ENCODE measurements around the gene ZNF106.
A peak's percentile ranks its signal among the peaks of the same experiment; 100 is the strongest.

ZNF106 gene

DNA sequence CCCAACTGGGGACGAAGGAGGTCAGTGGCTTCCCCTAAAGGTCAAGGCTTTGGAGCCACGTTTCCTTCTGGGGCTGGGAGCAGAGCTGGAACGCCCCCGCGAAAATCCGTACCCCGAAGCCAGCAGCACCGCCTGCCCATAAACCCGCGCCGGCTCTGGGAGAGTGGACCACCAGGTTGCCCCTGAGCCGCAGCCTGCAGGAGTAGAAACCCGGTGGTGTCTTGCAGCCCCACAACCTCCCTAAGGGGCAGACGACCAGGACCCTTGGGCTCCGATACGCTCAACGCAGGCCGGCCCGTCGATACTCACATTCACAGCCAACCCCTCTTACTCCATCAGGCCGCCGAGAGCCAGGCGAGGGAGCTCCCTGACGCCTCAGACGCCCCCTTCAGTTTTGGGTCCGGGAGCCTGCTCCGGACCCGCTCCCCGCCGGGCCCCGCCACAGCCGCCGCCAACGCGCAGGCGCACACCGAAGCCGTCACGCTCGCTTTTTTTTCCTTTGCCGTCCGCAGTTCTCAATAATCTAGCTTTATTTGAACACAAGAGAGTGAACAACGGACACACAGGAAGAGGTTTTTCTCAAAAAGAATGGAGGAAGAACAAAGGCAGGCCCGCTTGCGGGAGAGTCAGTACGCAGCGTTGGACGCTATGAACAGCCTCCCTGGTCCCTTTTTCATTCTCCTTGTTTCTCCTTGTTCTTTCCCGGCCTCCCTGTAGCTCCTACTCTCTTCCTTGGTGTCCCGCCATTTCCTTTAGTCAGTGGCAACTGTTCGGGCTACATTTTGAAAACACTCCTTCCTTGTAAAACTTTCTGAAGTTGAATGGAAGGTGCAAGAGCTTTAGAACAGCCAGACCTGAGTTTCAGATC, at the start of gene ZNF106:
Gene ZNF106 (minus strand): TSS at position 471 of the 868 bp plus-strand sequence. CDS start 18,852 bp downstream, outside the sequence.
- peak; percentile 69 to 84 for DNase-seq (ENCODE audit: low read depth in 1 of 2, low spot score in 1 of 2)

DNA sequence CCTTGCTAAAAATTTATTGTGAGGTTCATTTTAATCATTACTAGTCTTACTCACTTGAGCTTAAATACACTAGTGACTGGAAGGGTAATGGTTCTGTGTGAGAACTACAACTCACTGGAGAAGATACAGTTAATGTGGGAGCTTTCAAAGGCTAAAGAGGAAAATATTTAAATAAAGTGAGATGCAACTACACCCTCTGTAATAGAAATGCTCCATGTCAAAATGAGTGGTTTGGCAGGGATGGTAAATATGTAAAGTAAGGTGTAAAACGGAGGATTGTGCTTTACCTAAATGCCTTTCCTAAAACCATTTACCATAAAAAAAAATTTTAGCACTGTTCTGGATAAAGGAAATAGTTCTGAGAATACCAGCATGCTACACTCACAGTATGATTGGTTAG, 42.3 kb upstream of the ZNF106 start:
- no peak for DNase-seq (ENCODE audit: low read depth in 1 of 2, low spot score in 1 of 2)

GRCh38 chr15:42528970-42529369, 38.0 kb upstream of the ZNF106 start:
- no peak for DNase-seq (ENCODE audit: low read depth in 1 of 2, low spot score in 1 of 2)

DNA sequence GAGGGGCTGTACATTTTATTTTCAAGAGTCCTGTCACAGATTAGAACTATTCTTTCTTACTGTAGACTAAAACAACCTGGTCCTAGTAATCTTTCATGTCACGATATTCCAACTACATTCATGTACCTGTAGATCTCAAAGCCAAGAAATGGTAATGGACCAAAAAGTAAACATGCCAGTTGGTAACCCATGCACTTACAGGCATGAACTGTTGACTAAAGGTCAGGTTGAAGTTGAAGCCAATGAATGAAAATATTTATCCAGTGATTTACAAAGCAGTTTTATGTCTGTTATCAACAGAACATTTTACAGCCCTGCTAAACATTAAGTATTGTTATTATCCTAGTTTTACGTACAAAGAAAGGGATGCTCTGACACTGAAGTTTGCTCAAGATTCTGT, 32.4 kb upstream of the ZNF106 start:
- DNase-seq (ENCODE audit: low read depth in 1 of 2, low spot score in 1 of 2): no peak

GRCh38 chr15:42511007-42511391, 20.1 kb upstream of the ZNF106 start:
- DNase-seq (ENCODE audit: low read depth in 1 of 2, low spot score in 1 of 2): no peak

GRCh38 chr15:42510258-42511006, 19.5 kb upstream of the ZNF106 start:
- no peak for DNase-seq (ENCODE audit: low read depth in 1 of 2, low spot score in 1 of 2)

GRCh38 chr15:42508263-42508690, 17.3 kb upstream of the ZNF106 start:
- no peak for DNase-seq (ENCODE audit: low read depth in 1 of 2, low spot score in 1 of 2)

DNA sequence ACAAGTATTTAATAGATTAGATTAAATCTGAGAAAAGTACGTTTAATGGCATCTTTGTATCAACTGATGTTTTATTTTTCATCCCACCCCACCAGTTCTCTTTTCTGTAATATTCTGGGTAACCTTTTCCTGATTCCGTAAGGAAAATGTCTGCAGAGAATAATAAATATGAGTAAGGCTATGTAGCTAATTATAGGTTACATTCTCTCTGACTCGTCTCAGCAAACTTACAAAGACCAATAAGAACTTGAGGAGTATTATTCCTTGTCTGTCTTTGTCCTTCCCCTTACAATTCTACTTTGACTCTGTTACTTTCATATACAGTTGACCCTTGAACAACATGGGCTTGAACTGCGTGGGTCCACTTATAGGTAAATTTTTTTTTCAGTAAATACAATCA, 16.6 kb upstream of the ZNF106 start:
- DNase-seq (ENCODE audit: low read depth in 1 of 2, low spot score in 1 of 2): no peak

DNA sequence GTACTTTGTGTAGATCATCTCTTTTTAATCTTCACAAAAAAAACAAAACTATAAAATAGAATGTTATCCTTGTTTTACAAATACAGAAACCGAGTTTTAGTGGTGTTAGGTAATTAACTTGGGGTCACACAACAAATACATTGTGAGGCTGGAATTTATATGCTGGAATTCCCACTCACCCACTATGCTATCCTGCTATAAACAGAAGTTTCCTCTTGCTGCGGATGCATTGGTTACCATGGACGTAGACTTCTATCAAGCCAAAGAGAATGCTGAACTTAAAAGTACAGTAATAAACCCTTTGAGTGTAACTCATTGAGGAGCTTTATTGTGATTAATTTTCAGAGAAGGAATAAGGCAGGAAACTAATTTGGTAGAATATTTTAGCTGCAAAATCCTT, 13.7 kb upstream of the ZNF106 start:
- DNase-seq (ENCODE audit: low read depth in 1 of 2, low spot score in 1 of 2): no peak

DNA sequence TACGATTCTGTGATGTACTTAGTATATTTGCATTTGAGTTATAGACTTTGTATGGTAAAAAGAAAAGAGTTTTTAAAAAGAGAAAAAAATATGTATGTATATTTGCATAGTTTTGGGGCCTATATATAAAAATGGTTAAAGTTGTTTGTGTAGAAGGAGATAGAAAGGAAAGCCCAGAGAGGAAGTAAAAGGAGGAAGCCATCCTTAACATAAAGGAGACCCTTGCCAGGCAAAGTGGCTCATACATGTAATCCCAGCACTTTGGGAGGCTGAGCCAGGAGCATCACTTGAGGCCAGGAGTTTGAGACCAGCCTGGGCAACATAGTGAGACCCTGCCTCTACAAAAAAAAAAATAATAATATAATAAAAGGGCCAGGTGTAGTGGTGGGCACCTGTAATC, 12.9 kb upstream of the ZNF106 start:
- DNase-seq (ENCODE audit: low read depth in 1 of 2, low spot score in 1 of 2): no peak

DNA sequence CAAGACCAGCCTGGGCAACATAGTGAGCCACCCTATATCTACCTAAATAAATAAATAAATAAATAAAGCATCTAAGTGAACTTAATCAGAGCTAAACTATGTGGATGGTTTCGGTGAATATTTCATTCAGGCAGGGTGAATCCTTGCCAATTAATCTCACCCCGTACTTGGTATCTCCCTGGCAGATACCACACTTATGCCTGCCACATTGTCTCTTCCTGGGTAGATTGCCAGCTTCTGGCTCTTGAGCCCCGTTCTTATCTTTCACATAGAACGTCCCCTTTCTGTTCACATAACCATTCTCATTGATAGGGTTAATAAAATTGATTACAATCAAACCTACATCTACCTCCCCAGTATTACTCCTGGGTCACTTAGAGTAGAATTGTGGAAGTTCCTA, 11.5 kb upstream of the ZNF106 start:
- no peak for DNase-seq (ENCODE audit: low read depth in 1 of 2, low spot score in 1 of 2)

DNA sequence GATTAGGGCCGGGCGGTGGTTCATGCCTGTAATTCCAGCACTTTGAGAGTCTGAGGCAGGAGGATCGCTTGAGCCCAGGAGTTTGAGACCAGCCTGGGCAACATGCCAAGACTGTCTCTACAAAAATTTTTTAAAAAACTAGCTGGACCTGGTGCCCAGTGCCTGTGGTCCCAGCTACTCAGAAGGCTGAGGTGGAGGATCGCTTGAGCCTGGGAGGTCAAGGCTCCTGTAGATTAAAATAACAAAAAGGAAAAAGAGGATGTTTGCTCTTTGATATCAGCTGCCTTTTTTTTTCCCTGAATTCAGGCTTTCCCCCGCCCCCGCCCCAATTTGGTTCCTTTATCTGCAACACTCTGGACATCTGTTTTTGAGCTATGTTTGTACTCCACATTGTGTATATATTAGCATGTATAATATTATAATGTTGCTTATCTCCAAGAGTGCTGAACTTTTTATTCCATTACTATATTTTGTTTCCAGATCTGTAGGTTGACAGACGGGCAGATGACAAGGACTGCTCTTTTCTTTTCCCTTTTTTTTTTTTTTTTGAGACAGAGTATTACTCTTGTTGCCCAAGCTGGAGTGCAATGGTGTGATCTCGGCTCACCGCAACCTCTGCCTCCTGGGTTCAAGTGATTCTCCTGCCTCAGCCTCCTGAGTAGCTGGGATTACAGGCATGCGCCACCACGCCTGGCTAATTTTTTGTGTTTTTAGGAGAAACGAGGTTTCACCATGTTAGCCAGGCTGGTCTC, 9.1 kb upstream of the ZNF106 start:
- DNase-seq (ENCODE audit: low read depth in 1 of 2, low spot score in 1 of 2): no peak

DNA sequence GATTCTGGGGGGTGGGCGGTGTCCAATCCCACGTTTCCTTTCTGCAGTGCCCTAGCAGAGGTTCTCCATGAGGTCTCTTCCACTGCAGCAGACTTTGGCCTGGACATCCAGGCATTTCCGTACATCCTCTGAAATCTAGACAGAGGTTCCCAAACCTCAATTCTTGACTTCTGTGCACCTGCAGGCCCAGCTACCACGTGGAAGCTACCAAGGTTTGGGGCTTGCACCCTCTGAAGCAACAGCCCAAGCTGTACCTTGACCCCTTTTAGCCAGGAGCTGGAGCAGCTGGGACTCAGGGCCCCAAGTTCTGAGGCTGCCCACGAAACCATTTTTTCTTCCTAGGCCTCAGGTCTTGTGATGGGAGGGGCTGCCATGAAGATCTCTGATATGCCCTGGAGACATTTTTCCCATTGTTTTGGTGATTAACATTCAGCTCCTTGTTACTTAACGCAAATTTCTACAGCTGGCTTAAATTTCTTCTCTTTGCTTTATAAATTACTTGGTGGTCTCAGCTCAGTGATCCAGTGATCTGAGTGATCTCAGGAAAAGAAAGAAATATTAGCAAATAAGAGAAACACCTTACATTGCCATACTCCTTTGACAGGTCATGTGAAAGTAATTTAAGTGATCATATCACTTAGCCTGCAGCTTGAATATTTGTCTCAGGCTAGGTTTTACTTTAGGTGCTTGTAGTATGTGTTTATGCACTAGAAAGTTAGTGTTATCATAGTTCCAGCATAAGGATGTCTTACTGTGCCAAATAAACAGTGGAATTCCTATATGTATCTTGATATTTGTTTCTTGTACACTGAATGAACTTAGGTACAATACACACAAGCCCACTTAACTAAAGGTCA, 7.5 kb upstream of the ZNF106 start:
- no peak for DNase-seq (ENCODE audit: low read depth in 1 of 2, low spot score in 1 of 2)

DNA sequence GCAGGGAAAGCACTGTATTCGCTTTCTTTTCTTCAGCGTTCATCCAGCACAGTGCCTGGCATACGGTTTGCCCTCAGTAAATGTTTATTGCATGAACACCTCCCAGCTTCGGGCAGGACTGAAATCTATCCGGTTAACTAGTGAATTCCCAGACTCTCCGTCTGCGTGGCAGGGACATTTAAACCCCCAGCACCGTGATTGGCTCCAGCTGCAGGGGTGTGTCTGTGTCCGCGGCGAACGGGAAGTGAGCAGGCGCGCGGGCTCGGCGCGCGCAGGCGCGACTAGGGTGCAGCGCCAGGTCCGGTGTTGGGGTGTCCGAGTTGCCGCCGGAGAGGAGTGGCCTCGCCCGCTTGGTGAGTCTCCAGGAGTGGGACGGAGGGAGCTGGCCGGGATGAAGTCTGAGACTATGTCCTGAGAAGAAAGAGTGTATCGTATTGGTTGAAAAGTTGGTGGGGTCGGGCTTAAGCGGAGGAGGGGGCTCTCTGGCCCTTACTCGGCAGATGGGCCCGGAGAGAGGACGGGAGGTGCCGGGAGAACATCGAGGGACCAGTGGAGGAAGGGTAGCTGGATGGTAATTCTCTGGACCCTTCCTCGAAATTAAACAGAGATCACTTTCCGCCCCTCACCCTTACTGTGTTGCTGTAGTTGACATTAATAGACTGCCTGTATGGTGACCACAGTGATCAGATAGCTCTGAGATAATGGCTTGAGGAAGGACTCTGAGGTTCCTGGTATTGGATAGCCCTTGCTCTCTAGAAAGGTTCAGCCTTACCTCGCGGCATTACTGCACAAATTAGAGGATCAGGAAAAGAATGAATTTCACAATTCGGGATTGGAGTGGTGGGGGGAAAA, 4.6 kb upstream of the ZNF106 start, which contains the start of gene SNAP23:
Gene SNAP23 (plus strand): TSS at position 274 of the 852 bp plus-strand sequence. CDS start 16,213 bp downstream, outside the sequence.
- DNase-seq (ENCODE audit: low read depth in 1 of 2, low spot score in 1 of 2): peak; percentile 52 to 75

DNA sequence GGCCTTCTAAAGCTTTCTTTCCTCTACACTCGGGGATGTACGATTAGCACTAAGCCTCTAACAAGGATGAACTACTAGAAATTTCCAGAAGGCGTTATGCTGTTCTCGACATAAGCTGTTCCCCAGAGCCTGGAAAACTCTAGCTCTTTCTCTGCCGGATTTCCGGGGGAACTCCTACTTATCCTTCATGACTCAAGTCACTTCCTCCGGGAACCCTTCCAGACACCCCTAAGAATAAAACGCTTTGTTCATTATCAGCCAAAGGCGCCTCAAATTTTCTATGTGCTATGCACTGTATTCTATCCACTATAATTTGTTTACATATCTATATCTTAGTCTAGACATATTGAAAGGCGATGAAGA, 4.0 kb upstream of the ZNF106 start:
- peak in 1 of 2 donors; percentile 17 for DNase-seq (ENCODE audit: low read depth in 1 of 2, low spot score in 1 of 2)

- DNase-seq (ENCODE audit: low read depth in 1 of 2, low spot score in 1 of 2): no peak
Measured at GRCh38 chr15:42493679-42494078, 2.7 kb upstream of the ZNF106 start.

DNA sequence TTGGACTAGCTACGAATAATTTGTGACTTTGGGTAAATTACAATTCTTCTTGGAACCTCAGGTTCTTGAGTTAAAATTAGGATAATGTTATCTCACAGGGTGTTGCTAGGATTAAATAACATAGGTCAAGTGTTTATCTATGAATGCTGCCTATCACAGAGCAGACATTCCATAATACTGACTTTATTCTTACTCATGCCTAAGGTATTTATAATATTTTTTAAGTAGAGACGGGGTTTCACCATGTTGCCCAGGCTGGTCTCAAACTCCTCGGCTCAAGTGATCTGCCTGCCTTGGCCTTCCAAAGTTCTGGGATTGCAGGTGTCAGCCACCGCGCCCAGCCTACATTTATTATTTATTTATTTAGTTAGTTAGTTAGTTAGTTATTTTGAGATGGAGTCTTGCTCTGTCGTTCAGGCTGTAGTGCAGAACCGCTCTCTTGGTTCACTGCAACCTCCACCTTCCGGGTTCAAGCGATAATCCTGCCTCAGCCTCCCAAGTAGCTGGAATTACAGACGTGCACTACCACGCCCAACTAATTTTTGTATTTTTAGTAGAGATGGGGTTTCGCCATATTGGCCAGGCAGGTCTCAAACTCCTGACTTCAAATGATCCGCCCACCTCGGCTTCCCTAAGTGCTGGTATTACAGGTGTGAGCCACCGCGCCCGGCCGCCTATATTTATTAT, 741 bp upstream of the ZNF106 start:
- DNase-seq (ENCODE audit: low read depth in 1 of 2, low spot score in 1 of 2): no peak

- DNase-seq (ENCODE audit: low read depth in 1 of 2, low spot score in 1 of 2): peak in 1 of 2 donors; percentile 2
Measured at GRCh38 chr15:42490291-42490670, 660 bp downstream of the ZNF106 start.

DNA sequence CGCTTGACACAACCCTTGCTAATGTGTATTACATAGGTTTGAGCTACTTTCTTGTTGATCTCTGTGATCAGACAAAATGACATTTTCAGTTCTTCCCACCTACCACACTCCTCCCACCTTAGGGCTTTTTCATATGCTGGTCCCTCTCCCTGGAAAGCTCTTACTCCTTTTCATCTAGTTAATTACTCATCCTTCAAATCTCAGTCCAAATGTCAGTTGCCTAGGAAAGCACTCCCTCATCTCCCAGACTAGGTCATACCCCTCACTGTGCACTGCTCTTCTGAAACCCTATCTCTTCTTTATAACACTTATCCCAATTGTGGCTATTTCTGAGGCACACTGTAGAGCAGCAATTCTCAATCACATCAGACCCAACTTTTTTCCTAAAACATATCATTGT, 7.3 kb downstream of the ZNF106 start:
- no peak for DNase-seq (ENCODE audit: low read depth in 1 of 2, low spot score in 1 of 2)

Data from activated CD4-positive, alpha-beta T cell treated with anti-CD3 and anti-CD28 coated beads, Interleukin-2, amount 50 U/mL, for 24 hours (primary cell).